Upper lobe of right lung (tissue), 1 donor: ENCODE results near the gene GALNTL6. TPM values are rescaled to one million over a fixed set of nuclear protein-coding genes. Genes with fewer than 3 reads are reported as not detected.
"Not testable (repeated sequence)": the region's sequence is repeated elsewhere in the genome, so short reads cannot be mapped to it uniquely, and the experiment has no call there.

Source experiments
- ATAC-seq: fragments of 200-7000 bp; cut with Tn5 transposase; one replicate; pipeline ENCODE4 v1.9.1; 2020; ENCODE audit warnings: mild to moderate bottlenecking, moderate library complexity
- DNase-seq: peaks from one replicate; pipeline ENCODE4 v3.0.0-alpha.2; 2020
- H3K27ac ChIP-seq: fragments of 200-600 bp; one replicate; pipeline ENCODE4 v1.8.0; 2022
- H3K27me3 ChIP-seq: fragments of 200-600 bp; one replicate; pipeline ENCODE4 v1.8.0; 2022; ENCODE audit warnings: mild to moderate bottlenecking
- H3K36me3 ChIP-seq: fragments of 200-600 bp; one replicate; pipeline ENCODE4 v1.8.0; 2022
- H3K4me1 ChIP-seq: fragments of 200-600 bp; one replicate; pipeline ENCODE4 v1.8.0; 2022
- H3K4me3 ChIP-seq: fragments of 200-600 bp; one replicate; pipeline ENCODE4 v1.8.0; 2022; ENCODE audit warnings: mild to moderate bottlenecking
- H3K9me3 ChIP-seq: fragments of 200-600 bp; one replicate; pipeline ENCODE4 v1.8.0; 2022
- intact Hi-C: fragments of 100-400 bp; cut with DNase I; formaldehyde crosslinking; loops from one replicate; pipeline ENCODE4 v1.11.0; 2022
- total RNA-seq: library from RNA; stranded (reverse); fragmentation: NEBNext Ultra II Directional; extraction: Animal tissue kit (Norgen Biotek cat#: 25700); gene quantifications from one replicate; pipeline ENCODE4 v1.2.1, GENCODE V29; 2021
- TF ChIP-seq, protein P1 (sequence below): fragments of 200-600 bp; IDR thresholded peaks from one replicate; pipeline ENCODE4 v1.8.0; 2022; ENCODE audit warnings: antibody characterized with exemption
- donor health status: DM: no; HTN: yes; CAD: no; lungs with severe emphysema.

Gene GALNTL6
- total RNA-seq, 1 donor from 2014 or later: 0.20 TPM

DNA sequence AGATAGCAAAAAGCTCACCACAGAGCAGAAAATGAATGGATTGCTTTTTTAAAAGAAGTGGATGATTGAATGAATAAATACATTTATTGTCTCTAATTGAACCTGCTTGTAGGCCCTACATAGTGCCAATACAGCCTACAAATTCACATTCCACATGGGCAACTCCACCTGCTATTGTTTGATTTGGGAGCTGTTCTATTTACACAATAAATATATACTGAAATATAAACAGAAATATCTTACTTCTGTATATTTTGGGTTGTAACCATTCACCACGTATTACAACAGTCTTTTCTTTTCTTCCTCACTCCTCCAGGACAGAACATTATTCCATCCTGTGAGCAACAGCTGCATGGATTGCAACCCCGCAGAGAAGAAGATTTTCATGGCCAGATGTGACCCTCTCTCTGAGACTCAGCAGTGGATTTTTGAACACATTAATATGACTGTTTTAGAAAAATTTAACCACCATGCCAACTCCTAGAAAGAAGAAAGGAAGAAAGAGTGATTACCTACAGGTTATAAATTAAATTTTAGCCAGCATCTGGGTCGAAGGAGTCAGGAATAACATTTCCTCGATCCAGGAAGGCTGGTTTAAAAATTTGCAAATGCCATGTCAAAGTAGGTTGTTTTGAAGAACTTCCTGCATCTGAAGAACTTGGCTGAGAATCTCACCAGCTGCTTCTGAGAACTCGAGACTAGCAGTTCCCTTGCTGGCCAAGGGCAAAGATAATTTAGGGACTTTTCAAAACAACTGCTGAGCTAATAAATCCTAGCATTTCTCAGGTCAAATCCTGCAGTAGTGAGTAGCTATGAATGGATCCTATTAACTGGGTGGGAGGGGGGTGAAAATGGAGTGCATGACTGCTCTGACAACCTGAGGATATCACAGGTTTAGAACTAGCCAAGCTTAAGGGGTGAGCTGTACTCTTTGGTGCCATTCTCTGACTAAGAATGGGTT lies 1226.7 kb downstream of the GALNTL6 start:
- peak; percentile 39 for ATAC-seq
- H3K9me3 ChIP-seq: no peaks in the 10 kb centered on the region
- H3K36me3 ChIP-seq: no peaks in the 10 kb centered on the region
- peaks cover 16% of the 10 kb centered on the region for H3K4me1 ChIP-seq
- H3K27me3 ChIP-seq: no peaks in the 10 kb centered on the region
- TF ChIP-seq, protein P1, sequence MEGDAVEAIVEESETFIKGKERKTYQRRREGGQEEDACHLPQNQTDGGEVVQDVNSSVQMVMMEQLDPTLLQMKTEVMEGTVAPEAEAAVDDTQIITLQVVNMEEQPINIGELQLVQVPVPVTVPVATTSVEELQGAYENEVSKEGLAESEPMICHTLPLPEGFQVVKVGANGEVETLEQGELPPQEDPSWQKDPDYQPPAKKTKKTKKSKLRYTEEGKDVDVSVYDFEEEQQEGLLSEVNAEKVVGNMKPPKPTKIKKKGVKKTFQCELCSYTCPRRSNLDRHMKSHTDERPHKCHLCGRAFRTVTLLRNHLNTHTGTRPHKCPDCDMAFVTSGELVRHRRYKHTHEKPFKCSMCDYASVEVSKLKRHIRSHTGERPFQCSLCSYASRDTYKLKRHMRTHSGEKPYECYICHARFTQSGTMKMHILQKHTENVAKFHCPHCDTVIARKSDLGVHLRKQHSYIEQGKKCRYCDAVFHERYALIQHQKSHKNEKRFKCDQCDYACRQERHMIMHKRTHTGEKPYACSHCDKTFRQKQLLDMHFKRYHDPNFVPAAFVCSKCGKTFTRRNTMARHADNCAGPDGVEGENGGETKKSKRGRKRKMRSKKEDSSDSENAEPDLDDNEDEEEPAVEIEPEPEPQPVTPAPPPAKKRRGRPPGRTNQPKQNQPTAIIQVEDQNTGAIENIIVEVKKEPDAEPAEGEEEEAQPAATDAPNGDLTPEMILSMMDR: no peak
- no peak for DNase-seq
- H3K27ac ChIP-seq: peak overlapping the region; percentile 19
- intact Hi-C loops: no loop called here
- no peak overlapping the region for H3K4me3 ChIP-seq

DNA sequence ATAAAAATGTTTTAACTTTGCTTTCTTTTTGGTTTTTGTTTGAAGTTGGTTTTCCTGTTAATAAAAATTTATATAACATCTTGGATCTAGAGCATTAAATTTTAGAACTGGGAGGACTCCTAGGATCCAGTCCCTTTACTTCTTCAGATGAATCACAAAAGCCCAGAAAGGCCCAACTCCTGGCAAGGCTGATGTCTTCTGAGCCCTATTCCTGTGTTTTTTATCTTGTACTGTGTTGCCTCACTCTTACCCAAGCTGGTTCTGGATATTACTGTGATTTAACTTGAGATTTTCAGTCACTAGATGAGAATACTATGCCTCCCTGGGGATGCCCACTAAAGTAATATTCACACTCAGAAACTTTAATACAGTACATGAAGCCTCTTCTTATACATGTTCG lies 1228.3 kb downstream of the GALNTL6 start:
- Histone ChIP-seq H3K9me3 (no peaks in the 10 kb centered on the region), H3K4me3 (no peak overlapping the region), H3K27ac (no peak overlapping the region), H3K36me3 (no peaks in the 10 kb centered on the region), H3K4me1 (peaks cover 16% of the 10 kb centered on the region), H3K27me3 (no peaks in the 10 kb centered on the region)
- TF ChIP-seq, protein P1: no peak
- intact Hi-C loops: no loop called here
- ATAC-seq (no peak), DNase-seq (no peak)

DNA sequence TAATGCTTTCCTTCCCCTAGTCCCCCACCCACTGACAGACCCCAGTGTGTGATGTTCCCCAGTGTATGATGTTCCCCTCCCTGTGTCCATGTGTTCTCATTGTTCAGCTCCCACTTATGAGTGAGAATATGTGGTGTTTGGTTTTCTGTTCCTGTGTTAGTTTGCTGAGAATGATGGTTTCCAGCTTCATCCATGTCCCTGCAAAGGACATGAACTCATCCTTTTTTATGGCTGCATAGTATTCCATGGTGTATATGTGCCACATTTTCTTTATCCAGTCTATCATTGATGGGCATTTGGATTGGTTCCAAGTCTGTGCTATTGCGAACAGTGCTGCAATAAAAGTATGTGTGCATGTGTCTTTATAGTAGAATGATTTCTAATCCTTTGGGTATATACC lies 1228.9 kb downstream of the GALNTL6 start:
- H3K27me3 ChIP-seq, intact Hi-C loops, DNase-seq, ATAC-seq, H3K27ac ChIP-seq, H3K9me3 ChIP-seq, H3K36me3 ChIP-seq, H3K4me3 ChIP-seq: not testable (repeated sequence)
- H3K4me1 ChIP-seq: peaks cover 16% of the 10 kb centered on the region

DNA sequence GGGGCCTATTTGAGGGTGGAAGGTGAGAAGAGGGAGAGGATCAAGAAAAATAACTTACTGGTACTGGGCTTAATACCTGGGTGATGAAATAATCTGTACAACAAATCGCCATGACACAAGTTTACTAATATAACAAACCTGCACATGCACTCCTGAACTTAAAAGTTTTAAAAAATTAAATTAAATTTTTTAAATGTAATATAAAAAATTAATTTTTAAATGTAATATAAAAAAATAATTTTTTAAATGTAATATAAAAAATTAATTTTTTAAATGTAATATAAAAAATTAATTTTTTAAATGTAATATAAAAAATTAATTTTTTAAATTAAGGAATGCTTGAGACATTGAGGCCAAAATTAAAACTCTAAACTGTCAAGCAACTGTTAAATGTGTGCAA lies 1231.1 kb downstream of the GALNTL6 start:
- no peaks in the 10 kb centered on the region for H3K9me3 ChIP-seq
- intact Hi-C loops: no loop called here
- DNase-seq (no peak), ATAC-seq (no peak)
- H3K27ac ChIP-seq: no peak overlapping the region
- no peaks in the 10 kb centered on the region for H3K27me3 ChIP-seq
- no peaks in the 10 kb centered on the region for H3K36me3 ChIP-seq
- TF ChIP-seq, protein P1: no peak
- H3K4me3 ChIP-seq: no peak overlapping the region
- H3K4me1 ChIP-seq: peaks cover 12% of the 10 kb centered on the region

DNA sequence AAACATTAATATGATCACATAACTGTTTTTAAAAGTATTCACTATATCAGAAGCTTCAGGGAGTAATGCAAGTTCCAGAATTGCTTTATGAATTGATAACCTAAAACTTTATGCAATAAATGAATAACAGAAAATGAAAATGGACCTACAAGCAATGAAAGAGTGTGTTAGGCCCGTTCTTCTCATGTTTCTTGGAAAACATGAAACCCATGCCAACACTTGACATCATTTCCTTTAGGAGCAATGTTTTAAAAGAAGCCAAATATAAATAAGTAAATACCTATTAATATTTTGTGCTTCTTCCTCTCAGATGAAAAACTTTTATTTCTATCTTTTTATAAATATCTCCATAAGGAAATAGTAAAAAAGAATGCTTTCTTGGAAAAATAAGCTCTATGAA lies 1232.4 kb downstream of the GALNTL6 start:
- Histone ChIP-seq H3K4me3 (no peak overlapping the region), H3K27me3 (no peaks in the 10 kb centered on the region), H3K4me1 (no peaks in the 10 kb centered on the region), H3K27ac (no peak overlapping the region), H3K36me3 (no peaks in the 10 kb centered on the region), H3K9me3 (no peaks in the 10 kb centered on the region)
- ATAC-seq (no peak), DNase-seq (no peak)
- intact Hi-C loops: no loop called here
- TF ChIP-seq, protein P1: no peak

GRCh38 chr4:173046144-173046543 lies 1232.9 kb downstream of the GALNTL6 start:
- TF ChIP-seq, protein P1: no peak
- ATAC-seq: no peak
- intact Hi-C loops: no loop called here
- DNase-seq: no peak
- H3K4me3 ChIP-seq: no peak overlapping the region
- no peaks in the 10 kb centered on the region for H3K36me3 ChIP-seq
- H3K27ac ChIP-seq: no peak overlapping the region
- H3K4me1 ChIP-seq: no peaks in the 10 kb centered on the region
- no peaks in the 10 kb centered on the region for H3K9me3 ChIP-seq
- no peaks in the 10 kb centered on the region for H3K27me3 ChIP-seq
